ENCODE results near the gene TBRG4.

TBRG4 gene

DNA sequence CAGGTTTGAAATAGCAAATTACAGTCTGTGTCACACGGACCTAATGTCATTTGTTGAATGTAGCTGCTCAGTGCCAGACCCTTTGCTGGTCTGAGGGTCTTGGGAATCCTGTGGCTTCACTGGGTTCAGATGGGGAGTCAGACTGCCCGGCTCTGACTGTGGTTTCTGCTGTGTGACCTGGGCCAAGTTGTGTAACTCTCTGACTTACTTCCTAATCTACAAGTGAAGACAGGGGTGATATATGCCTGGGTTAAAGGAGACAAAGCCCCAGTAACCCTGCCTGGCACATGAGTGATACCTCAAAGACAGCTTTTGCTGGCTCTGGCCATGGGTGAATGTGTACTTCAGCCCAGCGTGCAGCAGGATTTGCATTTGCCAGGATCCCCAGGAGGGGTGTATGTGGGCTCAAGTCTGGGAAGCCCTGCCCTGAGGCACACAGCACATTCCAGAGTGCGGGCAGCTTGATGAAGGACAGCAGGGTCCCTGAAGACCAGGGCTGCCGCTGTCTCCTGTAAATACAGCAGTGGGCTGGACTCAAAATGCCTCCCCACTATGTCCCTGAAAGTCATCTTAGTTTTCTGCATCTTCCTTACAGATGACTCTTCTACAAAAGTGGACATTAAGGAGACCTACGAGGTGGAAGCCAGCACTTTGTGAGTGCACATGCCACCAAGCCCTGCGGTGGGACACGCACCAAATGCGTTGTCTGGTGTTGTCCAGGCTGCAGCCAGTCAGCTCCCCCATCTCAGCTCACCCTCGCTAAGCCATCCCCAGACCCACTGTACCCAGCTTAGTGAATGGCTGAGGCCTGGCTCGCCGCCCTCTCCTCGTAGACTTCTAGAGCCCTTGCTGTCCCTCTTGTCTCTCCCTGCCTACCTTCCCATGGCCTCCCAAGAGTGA is 39.1 kb downstream of the TBRG4 start:
- no peak for ATAC-seq

DNA sequence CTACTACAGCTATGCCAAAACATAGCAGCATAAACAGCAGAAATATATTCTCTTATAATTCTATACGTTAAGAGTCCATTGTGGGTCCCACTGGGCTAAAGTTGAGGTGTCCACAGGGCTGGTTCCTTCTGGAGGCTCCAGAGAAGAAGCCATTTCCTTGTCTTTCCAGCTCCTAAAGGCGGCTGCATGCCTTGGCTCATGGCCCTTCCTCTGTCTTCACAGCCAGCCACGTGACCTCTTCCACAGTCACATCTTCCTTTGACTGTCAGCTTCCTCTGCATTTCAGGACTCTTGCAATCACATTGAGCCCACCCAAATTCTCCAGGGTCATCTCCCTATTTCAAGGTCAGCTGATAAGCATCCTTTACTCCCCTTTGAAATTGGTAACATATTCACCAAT is 40.0 kb downstream of the TBRG4 start:
- ATAC-seq: no peak
- TF ChIP-seq SNAI2 (CRISPR knock-in tag; IDR thresholded peaks at IDR 0.05) (no peak), CSDC2 (CRISPR knock-in tag; IDR thresholded peaks at IDR 0.05) (no peak), OSR1 (CRISPR knock-in tag; IDR thresholded peaks at IDR 0.05) (no peak), BACH2 (CRISPR knock-in tag; IDR thresholded peaks at IDR 0.05; ENCODE audit: borderline replicate concordance) (no peak), ZNF565 (CRISPR knock-in tag; conservative IDR thresholded peaks at IDR 0.05; ENCODE audit: low read depth) (no peak), ZFP3 (CRISPR knock-in tag; IDR thresholded peaks at IDR 0.05) (no peak), ZFP30 (CRISPR knock-in tag; IDR thresholded peaks at IDR 0.05) (no peak), ARNTL (CRISPR knock-in tag; IDR thresholded peaks at IDR 0.05; ENCODE audit: borderline replicate concordance, low read depth) (no peak), RARB (CRISPR knock-in tag; IDR thresholded peaks at IDR 0.05) (no peak), ZC3H10 (CRISPR knock-in tag; IDR thresholded peaks at IDR 0.05) (no peak), GLIS3 (CRISPR knock-in tag; IDR thresholded peaks at IDR 0.05) (no peak), CREB5 (CRISPR knock-in tag; IDR thresholded peaks at IDR 0.05; ENCODE audit: low read depth) (no peak)

More for the DNA sequence above, 39.1 kb downstream of the TBRG4 start:
- TF ChIP-seq ZC3H10 (CRISPR knock-in tag; IDR thresholded peaks at IDR 0.05): no peak
- TF ChIP-seq PPARA (CRISPR knock-in tag; IDR thresholded peaks at IDR 0.05; ENCODE audit: borderline replicate concordance): no peak
- no peak for TF ChIP-seq PATZ1 (CRISPR knock-in tag; IDR thresholded peaks at IDR 0.05; ENCODE audit: borderline replicate concordance)
- TF ChIP-seq ISL1 (CRISPR knock-in tag; IDR thresholded peaks at IDR 0.05): no peak
- TF ChIP-seq CREB5 (CRISPR knock-in tag; IDR thresholded peaks at IDR 0.05; ENCODE audit: low read depth): no peak
- no peak for TF ChIP-seq BACH2 (CRISPR knock-in tag; IDR thresholded peaks at IDR 0.05; ENCODE audit: borderline replicate concordance)
- no peak for TF ChIP-seq ZNF8 (CRISPR knock-in tag; IDR thresholded peaks at IDR 0.05)
- no peak for TF ChIP-seq SNAI2 (CRISPR knock-in tag; IDR thresholded peaks at IDR 0.05)
- TF ChIP-seq TOX (CRISPR knock-in tag; IDR thresholded peaks at IDR 0.05; ENCODE audit: borderline replicate concordance): no peak
- TF ChIP-seq OSR1 (CRISPR knock-in tag; IDR thresholded peaks at IDR 0.05): no peak
- no peak for TF ChIP-seq RARB (CRISPR knock-in tag; IDR thresholded peaks at IDR 0.05)
- no peak for TF ChIP-seq ZFP30 (CRISPR knock-in tag; IDR thresholded peaks at IDR 0.05)
- no peak for TF ChIP-seq POU6F1 (CRISPR knock-in tag; IDR thresholded peaks at IDR 0.05; ENCODE audit: borderline replicate concordance, low read depth)
- no peak for TF ChIP-seq ZFP3 (CRISPR knock-in tag; IDR thresholded peaks at IDR 0.05)
- TF ChIP-seq TSHZ2 (CRISPR knock-in tag; IDR thresholded peaks at IDR 0.05): no peak
